Body of pancreas (tissue), 4 donors: ENCODE data around the gene NPBWR2. TPM values are rescaled to one million over a fixed set of nuclear protein-coding genes. Genes with fewer than 3 reads are reported as not detected.

Experiments
- ATAC-seq: fragments of 150-250 bp; one replicate; pipeline ENCODE4 v1.9.1; 2016
- DNase-seq, 4 donors: peaks; one replicate each; pipeline ENCODE4 v3.0.0-alpha.2; 2019
- H3K27ac ChIP-seq, 4 donors: fragments of 200-600 bp; sonication (generic); 1 replicate in 3 of 4; 2 replicates in 1 of 4; pipeline versions ENCODE4 v1.5.1 to v1.6.1; 2016 to 2019; ENCODE audit warnings: mild to moderate bottlenecking in 1 of 4, mixed read lengths in 1 of 4, moderate library complexity in 1 of 4
- H3K27me3 ChIP-seq, 2 donors: fragments of 200-600 bp; sonication (generic); one replicate each; pipeline ENCODE4 v1.6.0; 2016; ENCODE audit warnings: mild to moderate bottlenecking in 1 of 2
- H3K36me3 ChIP-seq, 2 donors: fragments of 200-600 bp; sonication (generic); replicated peaks in 1 of 2; 2 replicates each; pipeline ENCODE4 v1.5.1; 2016; ENCODE audit warnings: low read depth in 2 of 2; ENCODE audit not compliant: insufficient read depth in 1 of 2
- H3K4me1 ChIP-seq: fragments of 200-600 bp; sonication (generic); one replicate; pipeline ENCODE4 v1.6.0; 2016
- H3K4me3 ChIP-seq, 2 donors: fragments of 200-600 bp; sonication (generic); 1 replicate in 1 of 2; 2 replicates in 1 of 2; pipeline ENCODE4 v1.5.1; 2016 to 2019
- H3K9me3 ChIP-seq, 3 donors: fragments of 200-600 bp; sonication (generic); 1 replicate in 2 of 3; 2 replicates in 1 of 3; pipeline ENCODE4 v1.5.1; 2016
- CTCF ChIP-seq, 7 experiments: fragments of 450-650 bp in 4 of 7; fragments of 200-600 bp in 3 of 7; sonication (generic) in 3 of 7; IDR thresholded peaks; one replicate each; pipeline ENCODE4 v1.5.1; 2016 to 2019; ENCODE audit warnings: antibody characterized with exemption in 7 of 7
- POLR2A ChIP-seq, 3 donors: fragments of 450-650 bp; IDR thresholded peaks; one replicate each; pipeline ENCODE4 v1.6.1; 2016; ENCODE audit warnings: antibody characterized with exemption in 3 of 3, mild to moderate bottlenecking in 2 of 3
- WGBS, 2 donors: methylation state at CpG; one replicate each; pipeline ENCODE4 v1.1.5; 2017; 5-methylcytosine and 5-hydroxymethylcytosine counted together
- intact Hi-C: fragments of 100-400 bp; cut with DNase I; formaldehyde crosslinking; loops from one replicate; pipeline ENCODE4 v1.15.1; 2023
- total RNA-seq, 2 donors: library from RNA; depleted of rRNA; stranded (reverse); fragments of >200 nt; gene quantifications; one replicate each; pipeline ENCODE4 v1.1.0, GENCODE V29; 2016

Gene NPBWR2
- total RNA-seq, 2 donors from 2014 or later: not detected

- intact Hi-C loops: no loop called here
- DNase-seq (no peak), ATAC-seq (no peak)
- Histone ChIP-seq H3K4me3 (no peak overlapping the region), H3K36me3 (no peaks in the 10 kb centered on the region), H3K4me1 (peaks cover 12% of the 10 kb centered on the region), H3K9me3 (no peaks in the 10 kb centered on the region), H3K27me3 (peaks cover 0 to 6% of the 10 kb centered on the region in 2 donors), H3K27ac (no peak overlapping the region)
- 66 to 69% methylated on average over 8 to 9 of the region's 9 CpGs for WGBS, 2 donors
- TF ChIP-seq CTCF (IDR thresholded peaks at IDR 0.05) (no peak), POLR2A (IDR thresholded peaks at IDR 0.05) (no peak)
These were observed 6.2 kb downstream of the NPBWR2 start for GRCh38 chr20:64100946-64101688.

- H3K36me3 ChIP-seq: no peaks in the 10 kb centered on the region
- WGBS, 2 donors: 58 to 63% methylated on average over 2 to 4 of the region's 4 CpGs
- DNase-seq (no peak), ATAC-seq (no peak)
- peaks cover 12% of the 10 kb centered on the region for H3K4me1 ChIP-seq
- H3K27me3 ChIP-seq: peaks cover 0 to 6% of the 10 kb centered on the region in 2 donors
- no peak overlapping the region for H3K27ac ChIP-seq
- no peak overlapping the region for H3K4me3 ChIP-seq
- intact Hi-C loops: no loop called here
- TF ChIP-seq POLR2A (IDR thresholded peaks at IDR 0.05) (no peak), CTCF (IDR thresholded peaks at IDR 0.05) (no peak)
- H3K9me3 ChIP-seq: no peaks in the 10 kb centered on the region
These were observed 6.8 kb downstream of the NPBWR2 start for GRCh38 chr20:64100566-64100888.

GRCh38 chr20:64099880-64100565 is 7.3 kb downstream of the NPBWR2 start:
- Histone ChIP-seq H3K4me1 (peaks cover 12% of the 10 kb centered on the region), H3K9me3 (no peaks in the 10 kb centered on the region), H3K27ac (no peak overlapping the region), H3K4me3 (no peak overlapping the region), H3K27me3 (peaks cover 0 to 6% of the 10 kb centered on the region in 2 donors), H3K36me3 (no peaks in the 10 kb centered on the region)
- DNase-seq: no peak
- 83 to 85% methylated on average over 5 to 14 of the region's 14 CpGs for WGBS, 2 donors
- ATAC-seq: no peak
- intact Hi-C loops: no loop called here
- TF ChIP-seq POLR2A (IDR thresholded peaks at IDR 0.05) (no peak), CTCF (IDR thresholded peaks at IDR 0.05) (no peak)

- no peak for ATAC-seq
- no peaks in the 10 kb centered on the region for H3K9me3 ChIP-seq
- 71 to 80% methylated on average over 5 to 18 of the region's 21 CpGs for WGBS, 2 donors
- no peaks in the 10 kb centered on the region for H3K36me3 ChIP-seq
- peaks cover 0 to 6% of the 10 kb centered on the region in 2 donors for H3K27me3 ChIP-seq
- DNase-seq: no peak
- intact Hi-C loops: no loop called here
- peaks cover 12% of the 10 kb centered on the region for H3K4me1 ChIP-seq
- H3K4me3 ChIP-seq: no peak overlapping the region
- no peak overlapping the region for H3K27ac ChIP-seq
- TF ChIP-seq POLR2A (IDR thresholded peaks at IDR 0.05) (no peak), CTCF (IDR thresholded peaks at IDR 0.05) (no peak)
These were observed 8.1 kb downstream of the NPBWR2 start for GRCh38 chr20:64099086-64099786.
